ENCODE measurements around the gene SHROOM1. TPM values are rescaled to one million over a fixed set of nuclear protein-coding genes. Genes with fewer than 3 reads are reported as not detected.

The SHROOM1 gene
- total and polyA plus RNA-seq, 9 of the 15 experiments (the other 6 are each of a cell fraction or from before 2014, with no cell fraction given) = 0.44 to 26.5 (median 11.9) TPM

- no peak for TF ChIP-seq FUS (optimal IDR thresholded peaks at IDR 0.05; ENCODE audit: low read depth, low read length)
- peak; percentile 67; the same call in 1 of the 2 replicates for TF ChIP-seq AFF4 (CRISPR knock-in tag; IDR thresholded peaks at IDR 0.05)
- TF ChIP-seq MGA (IDR thresholded peaks at IDR 0.05) = peak; percentile 76
- peak; percentile 62 for TF ChIP-seq RBBP5 (IDR thresholded peaks at IDR 0.05; ENCODE audit: borderline replicate concordance, insufficient read depth, low read length, poor library complexity, severe bottlenecking)
- TF ChIP-seq PREB (CRISPR knock-in tag; IDR thresholded peaks at IDR 0.05) = no peak
- no peak for TF ChIP-seq OTX1 (CRISPR knock-in tag; IDR thresholded peaks at IDR 0.05)
- peak; percentile 30; the same call in 1 of the 2 replicates for TF ChIP-seq NFRKB (IDR thresholded peaks at IDR 0.05; ENCODE audit: low read depth)
- peak; percentile 87 for TF ChIP-seq HNRNPLL (IDR thresholded peaks at IDR 0.05; ENCODE audit: low read depth, low read length, poor library complexity, severe bottlenecking)
- peak; percentile 71 for TF ChIP-seq ZFX (CRISPR knock-in tag; IDR thresholded peaks at IDR 0.05)
These were observed 53.0 kb downstream of the SHROOM1 start, which contains the start of gene SEPTIN8 (continued) for GRCh38 chr5:132777209-132778069.

Data from K562 (cell line).